Stimulated activated naive B cell treated with anti-CD40 and anti-IgM and Interleukin-4, amounts not matched to agents 10 μg/mL and 1 μg/mL and 100 μg/mL, for 72 hours (primary cell): ENCODE measurements around the gene MITF.

Experiments
- ATAC-seq, 2 donors: fragments of 150-1000 bp; cut with Tn5 transposase; replicated peaks; 2 replicates each; pipeline ENCODE4 v1.10.0; 2021; ENCODE audit warnings: moderate library complexity in 1 of 2
- DNase-seq: peaks from one replicate; pipeline ENCODE4 v3.0.0; 2021
- H3K27ac Mint-ChIP-seq: one replicate; pipeline ENCODE4 v1.8.0; 2022; ENCODE audit warnings: mild to moderate bottlenecking, mixed read lengths
- H3K27me3 Mint-ChIP-seq, 2 donors: one replicate each; pipeline ENCODE4 v1.8.0; 2022; ENCODE audit warnings: mixed read lengths in 2 of 2
- H3K36me3 Mint-ChIP-seq, 2 donors: one replicate each; pipeline ENCODE4 v1.8.0; 2022; ENCODE audit warnings: mixed read lengths in 2 of 2, mild to moderate bottlenecking in 1 of 2
- H3K4me1 Mint-ChIP-seq, 2 donors: one replicate each; pipeline ENCODE4 v1.8.0; 2022; ENCODE audit warnings: mixed read lengths in 2 of 2, mild to moderate bottlenecking in 1 of 2
- H3K4me3 Mint-ChIP-seq, 2 donors: one replicate each; pipeline ENCODE4 v1.8.0; 2022; ENCODE audit warnings: mild to moderate bottlenecking in 2 of 2, mixed read lengths in 2 of 2, moderate library complexity in 1 of 2
- H3K9me3 Mint-ChIP-seq, 2 donors: one replicate each; pipeline ENCODE4 v1.8.0; 2022; ENCODE audit warnings: mixed read lengths in 2 of 2, mild to moderate bottlenecking in 1 of 2

Gene MITF

GRCh38 chr3:69866988-69867720 lies 127.9 kb downstream of the MITF start:
- Mint-ChIP-seq H3K9me3 (no peaks in the 10 kb centered on the region), H3K27me3 (peaks cover 5 to 18% of the 10 kb centered on the region in 2 donors), H3K36me3 (no peaks in the 10 kb centered on the region), H3K4me3 (no peak overlapping the region), H3K27ac (no peak overlapping the region), H3K4me1 (no peaks in the 10 kb centered on the region)
- DNase-seq, result no peak
- no peak for ATAC-seq

- DNase-seq, result no peak
- ATAC-seq, result no peak
- no peak overlapping the region for H3K27ac Mint-ChIP-seq
- no peaks in the 10 kb centered on the region for H3K4me1 Mint-ChIP-seq
- no peak overlapping the region for H3K4me3 Mint-ChIP-seq
- H3K9me3 Mint-ChIP-seq, result no peaks in the 10 kb centered on the region
- H3K27me3 Mint-ChIP-seq, result peaks cover 5 to 18% of the 10 kb centered on the region in 2 donors
- H3K36me3 Mint-ChIP-seq, result no peaks in the 10 kb centered on the region
Observed at GRCh38 chr3:69867941-69868505, 128.8 kb downstream of the MITF start.

- Mint-ChIP-seq H3K27me3 (peaks cover 5 to 18% of the 10 kb centered on the region in 2 donors), H3K4me3 (no peak overlapping the region), H3K9me3 (no peaks in the 10 kb centered on the region), H3K4me1 (no peaks in the 10 kb centered on the region), H3K27ac (no peak overlapping the region), H3K36me3 (no peaks in the 10 kb centered on the region)
- ATAC-seq (no peak), DNase-seq (no peak)
Observed at GRCh38 chr3:69868841-69869420, 129.7 kb downstream of the MITF start.

- Mint-ChIP-seq H3K27me3 (peaks cover 5 to 14% of the 10 kb centered on the region in 2 donors), H3K36me3 (no peaks in the 10 kb centered on the region), H3K9me3 (no peaks in the 10 kb centered on the region), H3K4me3 (no peak overlapping the region), H3K4me1 (no peaks in the 10 kb centered on the region), H3K27ac (no peak overlapping the region)
- ATAC-seq (no peak), DNase-seq (no peak)
Observed at GRCh38 chr3:69869643-69870042, 130.4 kb downstream of the MITF start.

- H3K4me1 Mint-ChIP-seq, result no peaks in the 10 kb centered on the region
- no peaks in the 10 kb centered on the region for H3K36me3 Mint-ChIP-seq
- no peak for ATAC-seq
Observed at GRCh38 chr3:69871251-69871650, 132.0 kb downstream of the MITF start.

GRCh38 chr3:69871868-69872267 lies 132.6 kb downstream of the MITF start:
- DNase-seq, result no peak
- H3K36me3 Mint-ChIP-seq, result no peaks in the 10 kb centered on the region
- H3K4me1 Mint-ChIP-seq, result no peaks in the 10 kb centered on the region
- no peaks in the 10 kb centered on the region for H3K9me3 Mint-ChIP-seq
- H3K27me3 Mint-ChIP-seq, result peaks cover 0 to 5% of the 10 kb centered on the region in 2 donors
- H3K4me3 Mint-ChIP-seq, result no peak overlapping the region
- no peak overlapping the region for H3K27ac Mint-ChIP-seq
- ATAC-seq, result no peak

More at GRCh38 chr3:69871251-69871650, 132.0 kb downstream of the MITF start:
- Mint-ChIP-seq H3K4me3 (no peak overlapping the region), H3K27me3 (peaks cover 0 to 5% of the 10 kb centered on the region in 2 donors), H3K9me3 (no peaks in the 10 kb centered on the region), H3K27ac (no peak overlapping the region)
- no peak for DNase-seq

- H3K4me3 Mint-ChIP-seq, result no peak overlapping the region
Observed at GRCh38 chr3:69872783-69873378, 133.6 kb downstream of the MITF start.

GRCh38 chr3:69876073-69876472 lies 136.8 kb downstream of the MITF start:
- Mint-ChIP-seq H3K27ac (no peak overlapping the region), H3K9me3 (no peaks in the 10 kb centered on the region), H3K36me3 (no peaks in the 10 kb centered on the region), H3K4me1 (no peaks in the 10 kb centered on the region), H3K27me3 (no peaks in the 10 kb centered on the region), H3K4me3 (no peak overlapping the region)
- no peak for DNase-seq
- ATAC-seq, result no peak

More at GRCh38 chr3:69872783-69873378, 133.6 kb downstream of the MITF start:
- peaks cover 0 to 5% of the 10 kb centered on the region in 2 donors for H3K27me3 Mint-ChIP-seq
- no peaks in the 10 kb centered on the region for H3K36me3 Mint-ChIP-seq
- no peak overlapping the region for H3K27ac Mint-ChIP-seq
- no peaks in the 10 kb centered on the region for H3K4me1 Mint-ChIP-seq
- ATAC-seq (no peak), DNase-seq (no peak)
- H3K9me3 Mint-ChIP-seq, result no peaks in the 10 kb centered on the region

GRCh38 chr3:69878254-69878653 lies 139.0 kb downstream of the MITF start:
- Mint-ChIP-seq H3K27me3 (no peaks in the 10 kb centered on the region), H3K4me3 (no peak overlapping the region), H3K9me3 (no peaks in the 10 kb centered on the region), H3K4me1 (no peaks in the 10 kb centered on the region), H3K27ac (no peak overlapping the region), H3K36me3 (no peaks in the 10 kb centered on the region)
- DNase-seq (no peak), ATAC-seq (no peak)

GRCh38 chr3:69879051-69879450 lies 139.8 kb downstream of the MITF start:
- Mint-ChIP-seq H3K9me3 (no peaks in the 10 kb centered on the region), H3K4me1 (no peaks in the 10 kb centered on the region), H3K27ac (no peak overlapping the region), H3K4me3 (no peak overlapping the region), H3K27me3 (peaks cover 0 to 2% of the 10 kb centered on the region in 2 donors), H3K36me3 (no peaks in the 10 kb centered on the region)
- ATAC-seq, result no peak
- no peak for DNase-seq

GRCh38 chr3:69880069-69880640 lies 140.9 kb downstream of the MITF start:
- H3K27ac Mint-ChIP-seq, result no peak overlapping the region
- no peak for DNase-seq
- no peak for ATAC-seq
- peaks cover 0 to 7% of the 10 kb centered on the region in 2 donors for H3K27me3 Mint-ChIP-seq
- no peaks in the 10 kb centered on the region for H3K36me3 Mint-ChIP-seq
- no peaks in the 10 kb centered on the region for H3K4me1 Mint-ChIP-seq
- no peaks in the 10 kb centered on the region for H3K9me3 Mint-ChIP-seq
- no peak overlapping the region for H3K4me3 Mint-ChIP-seq

- H3K4me3 Mint-ChIP-seq, result no peak overlapping the region
- no peaks in the 10 kb centered on the region for H3K9me3 Mint-ChIP-seq
- no peaks in the 10 kb centered on the region for H3K36me3 Mint-ChIP-seq
- DNase-seq, result no peak
- H3K4me1 Mint-ChIP-seq, result no peaks in the 10 kb centered on the region
- H3K27ac Mint-ChIP-seq, result no peak overlapping the region
- peaks cover 0 to 7% of the 10 kb centered on the region in 2 donors for H3K27me3 Mint-ChIP-seq
- ATAC-seq, result no peak
Observed at GRCh38 chr3:69881051-69881450, 141.8 kb downstream of the MITF start.

GRCh38 chr3:69881756-69882428 lies 142.6 kb downstream of the MITF start:
- Mint-ChIP-seq H3K27ac (no peak overlapping the region), H3K4me3 (no peak overlapping the region), H3K9me3 (no peaks in the 10 kb centered on the region), H3K4me1 (no peaks in the 10 kb centered on the region), H3K36me3 (no peaks in the 10 kb centered on the region), H3K27me3 (peaks cover 0 to 7% of the 10 kb centered on the region in 2 donors)
- ATAC-seq (no peak), DNase-seq (no peak)

- no peak for ATAC-seq
Observed at GRCh38 chr3:69882560-69882959, 143.3 kb downstream of the MITF start.

More at GRCh38 chr3:69882560-69882959, 143.3 kb downstream of the MITF start:
- Mint-ChIP-seq H3K9me3 (no peaks in the 10 kb centered on the region), H3K4me1 (no peaks in the 10 kb centered on the region), H3K4me3 (no peak overlapping the region), H3K27me3 (peaks cover 0 to 7% of the 10 kb centered on the region in 2 donors), H3K27ac (no peak overlapping the region), H3K36me3 (no peaks in the 10 kb centered on the region)
- DNase-seq, result no peak
